Stomach (tissue), 9 donors: ENCODE data around the gene MKLN1. TPM values are rescaled to one million over a fixed set of nuclear protein-coding genes. Genes with fewer than 3 reads are reported as not detected.

Experiments
- DNase-seq, 2 donors: peaks; one replicate each; pipeline versions ENCODE4 v3.0.0 to v3.0.0-alpha.2; 2013 to 2019
- H3K27ac ChIP-seq, 5 donors: fragments of 200-600 bp in 4 of 5; sonication (generic) in 4 of 5; one replicate each; pipeline ENCODE4 v1.5.1; 2013 to 2019; ENCODE audit warnings: mild to moderate bottlenecking in 1 of 5, moderate library complexity in 1 of 5
- H3K27me3 ChIP-seq, 3 donors: fragments of 200-600 bp; sonication (generic); one replicate each; pipeline ENCODE4 v1.5.1; 2017 to 2019; ENCODE audit warnings: mixed run types in 1 of 3
- H3K36me3 ChIP-seq, 4 donors: fragments of 200-600 bp; sonication (generic); 1 replicate in 3 of 4; 2 replicates in 1 of 4; pipeline ENCODE4 v1.5.1; 2016 to 2019
- H3K4me1 ChIP-seq, 4 donors: fragments of 200-600 bp; sonication (generic); one replicate each; pipeline ENCODE4 v1.5.1; 2016 to 2019
- H3K4me3 ChIP-seq, 4 donors: fragments of 200-600 bp; sonication (generic) in 3 of 4; one replicate each; pipeline ENCODE4 v1.5.1; 2016 to 2019; ENCODE audit warnings: mild to moderate bottlenecking in 1 of 4
- H3K9me3 ChIP-seq, 4 donors: fragments of 200-600 bp; sonication (generic); one replicate each; pipeline ENCODE4 v1.5.1; 2016 to 2019
- EP300 ChIP-seq: sonication (generic); formaldehyde crosslinking; IDR thresholded peaks from one replicate; pipeline ENCODE4 v1.6.1; 2017; ENCODE audit warnings: antibody characterized with exemption
- POLR2A ChIP-seq, 4 donors: fragments of 450-650 bp; IDR thresholded peaks; one replicate each; pipeline ENCODE4 v1.6.1; 2016; ENCODE audit warnings: antibody characterized with exemption in 4 of 4, control low read depth in 2 of 4, mild to moderate bottlenecking in 1 of 4, moderate library complexity in 1 of 4
- POLR2AphosphoS5 ChIP-seq, 3 donors: sonication (generic); formaldehyde crosslinking; IDR thresholded peaks; one replicate each; pipeline ENCODE4 v1.6.1; 2016; ENCODE audit warnings: antibody characterized with exemption in 3 of 3
- WGBS, 5 donors: extraction: QIAGEN DNeasy Blood & Tissue Kit in 3 of 5; methylation state at CpG; one replicate each; pipeline versions ENCODE4 v1.1.5 to v1.1.7; 2013 to 2018; 5-methylcytosine and 5-hydroxymethylcytosine counted together
- intact Hi-C: fragments of 100-400 bp; cut with DNase I; formaldehyde crosslinking; loops from one replicate; pipeline ENCODE4 v1.15.1; 2023; ENCODE audit warnings: low total_unique reads
- polyA plus RNA-seq, 3 donors: library from polyadenylated mRNA; stranded (reverse); fragments of 200-250 nt; gene quantifications; one replicate each; pipeline ENCODE4 v1.2.3, GENCODE V29; 2013
- total RNA-seq, 5 donors: library from RNA; depleted of rRNA; stranded (reverse); fragments of >200 nt; gene quantifications; one replicate each; pipeline versions ENCODE4 v1.1.0 to v1.2.3, GENCODE V29; 2014 to 2016
- TF ChIP-seq, protein P1 (sequence below), 7 experiments: fragments of 450-650 bp in 4 of 7; fragments of 200-600 bp in 3 of 7; sonication (generic) in 3 of 7; IDR thresholded peaks; one replicate each; pipeline ENCODE4 v1.5.1; 2016 to 2019; ENCODE audit warnings: antibody characterized with exemption in 7 of 7, control low read depth in 2 of 7, mild to moderate bottlenecking in 1 of 7
- donor health status: healthy with polysubstance abuse.
- donor health status: Bipolar disorder and iron deficiency.
- donor health status: healthy.

The MKLN1 gene
- total and polyA plus RNA-seq, 8 donors: 9.4 to 147 (median 30.8) TPM

DNA sequence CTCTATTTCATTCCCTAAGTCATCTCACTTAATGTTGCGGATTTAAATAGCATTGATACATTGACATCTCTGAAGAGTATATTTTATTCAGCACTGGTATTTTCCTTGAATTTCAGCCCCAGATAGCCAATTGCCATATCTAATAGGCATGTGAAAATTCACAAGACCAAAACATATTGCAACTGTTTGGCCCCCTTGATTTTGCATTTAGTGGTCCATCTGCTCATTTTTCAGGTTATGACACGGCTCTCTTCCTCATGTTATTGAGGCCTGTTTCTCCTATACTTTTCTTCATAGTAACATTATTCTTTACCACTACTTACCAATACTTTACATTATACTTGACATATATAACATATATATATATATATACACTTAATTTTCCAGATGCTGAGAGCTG lies 43.7 kb downstream of the MKLN1 start:
- H3K4me3 ChIP-seq: no peak overlapping the region
- peaks cover 0 to 4% (median 0%) of the 10 kb centered on the region in 4 donors for H3K36me3 ChIP-seq
- TF ChIP-seq, protein P1, sequence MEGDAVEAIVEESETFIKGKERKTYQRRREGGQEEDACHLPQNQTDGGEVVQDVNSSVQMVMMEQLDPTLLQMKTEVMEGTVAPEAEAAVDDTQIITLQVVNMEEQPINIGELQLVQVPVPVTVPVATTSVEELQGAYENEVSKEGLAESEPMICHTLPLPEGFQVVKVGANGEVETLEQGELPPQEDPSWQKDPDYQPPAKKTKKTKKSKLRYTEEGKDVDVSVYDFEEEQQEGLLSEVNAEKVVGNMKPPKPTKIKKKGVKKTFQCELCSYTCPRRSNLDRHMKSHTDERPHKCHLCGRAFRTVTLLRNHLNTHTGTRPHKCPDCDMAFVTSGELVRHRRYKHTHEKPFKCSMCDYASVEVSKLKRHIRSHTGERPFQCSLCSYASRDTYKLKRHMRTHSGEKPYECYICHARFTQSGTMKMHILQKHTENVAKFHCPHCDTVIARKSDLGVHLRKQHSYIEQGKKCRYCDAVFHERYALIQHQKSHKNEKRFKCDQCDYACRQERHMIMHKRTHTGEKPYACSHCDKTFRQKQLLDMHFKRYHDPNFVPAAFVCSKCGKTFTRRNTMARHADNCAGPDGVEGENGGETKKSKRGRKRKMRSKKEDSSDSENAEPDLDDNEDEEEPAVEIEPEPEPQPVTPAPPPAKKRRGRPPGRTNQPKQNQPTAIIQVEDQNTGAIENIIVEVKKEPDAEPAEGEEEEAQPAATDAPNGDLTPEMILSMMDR (IDR thresholded peaks at IDR 0.05): no peak
- TF ChIP-seq EP300 (no peak), POLR2A (IDR thresholded peaks at IDR 0.05) (no peak), POLR2AphosphoS5 (IDR thresholded peaks at IDR 0.05) (no peak)
- intact Hi-C loops: no loop called here
- WGBS, 5 donors: 92 to 96% (median 94%) methylated on average over 2 of the region's 2 CpGs
- DNase-seq: no peak
- H3K9me3 ChIP-seq: no peaks in the 10 kb centered on the region
- no peaks in the 10 kb centered on the region for H3K27me3 ChIP-seq
- no peak overlapping the region for H3K27ac ChIP-seq
- peaks cover 3 to 80% (median 43%) of the 10 kb centered on the region in 4 donors for H3K4me1 ChIP-seq

DNA sequence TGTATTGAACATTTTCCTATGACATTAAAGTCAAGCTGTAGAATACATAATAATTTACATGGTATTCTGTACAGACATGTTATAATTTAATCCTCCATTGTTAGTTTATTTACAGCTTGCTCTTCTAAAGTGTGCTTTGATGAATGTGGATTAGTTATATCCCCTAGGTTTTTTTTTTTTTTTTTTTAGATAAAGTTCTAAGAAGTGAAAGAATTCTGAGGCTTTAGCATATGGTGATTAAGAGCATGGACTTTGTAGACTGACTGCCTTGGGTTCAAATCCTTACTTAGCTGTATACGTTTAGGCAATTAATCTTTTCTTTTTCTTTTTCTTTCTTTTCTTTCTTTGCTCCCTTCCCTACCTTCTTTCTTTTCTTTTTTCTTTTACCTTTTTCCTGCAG lies 44.9 kb downstream of the MKLN1 start:
- WGBS, 5 donors: 77 to 91% (median 79%) methylated on average over 1 of the region's 1 CpG
- no peaks in the 10 kb centered on the region for H3K9me3 ChIP-seq
- DNase-seq: no peak
- TF ChIP-seq EP300 (no peak), POLR2AphosphoS5 (IDR thresholded peaks at IDR 0.05) (no peak)
- TF ChIP-seq, protein P1 (IDR thresholded peaks at IDR 0.05): no peak
- no peak overlapping the region for H3K27ac ChIP-seq
- H3K36me3 ChIP-seq: peaks cover 0 to 4% (median 0%) of the 10 kb centered on the region in 4 donors
- no peak overlapping the region for H3K4me3 ChIP-seq
- H3K27me3 ChIP-seq: no peaks in the 10 kb centered on the region
- H3K4me1 ChIP-seq: peaks cover 0 to 68% (median 36%) of the 10 kb centered on the region in 4 donors
- intact Hi-C loops: no loop called here

DNA sequence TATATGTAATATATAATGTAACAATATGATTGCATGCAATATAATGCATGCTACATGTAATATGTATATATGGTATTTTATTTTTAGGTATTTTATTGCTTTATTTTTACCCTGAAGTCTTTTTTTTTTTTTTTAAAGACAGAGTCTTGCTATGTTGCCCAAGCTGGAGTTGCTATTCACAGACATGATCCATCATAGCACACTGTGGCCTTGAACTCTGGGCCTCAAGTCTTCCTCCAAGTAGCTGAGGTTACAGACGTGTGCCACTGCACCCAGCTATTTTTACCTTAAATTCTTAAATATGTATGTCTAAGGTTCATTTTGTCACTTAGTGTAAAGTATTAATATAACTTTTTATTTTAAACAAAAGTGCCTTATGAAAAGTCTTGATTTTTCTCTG lies 47.1 kb downstream of the MKLN1 start:
- WGBS, 5 donors: 79 to 97% (median 91%) methylated on average over 1 of the region's 1 CpG
- H3K36me3 ChIP-seq: peaks cover 0 to 9% (median 4%) of the 10 kb centered on the region in 4 donors
- H3K27ac ChIP-seq: no peak overlapping the region
- no peak overlapping the region for H3K4me3 ChIP-seq
- peaks cover 0 to 50% (median 25%) of the 10 kb centered on the region in 4 donors for H3K4me1 ChIP-seq
- intact Hi-C loops: no loop called here
- H3K27me3 ChIP-seq: no peaks in the 10 kb centered on the region
- DNase-seq: no peak
- no peak for TF ChIP-seq POLR2A (IDR thresholded peaks at IDR 0.05)
- no peaks in the 10 kb centered on the region for H3K9me3 ChIP-seq

DNA sequence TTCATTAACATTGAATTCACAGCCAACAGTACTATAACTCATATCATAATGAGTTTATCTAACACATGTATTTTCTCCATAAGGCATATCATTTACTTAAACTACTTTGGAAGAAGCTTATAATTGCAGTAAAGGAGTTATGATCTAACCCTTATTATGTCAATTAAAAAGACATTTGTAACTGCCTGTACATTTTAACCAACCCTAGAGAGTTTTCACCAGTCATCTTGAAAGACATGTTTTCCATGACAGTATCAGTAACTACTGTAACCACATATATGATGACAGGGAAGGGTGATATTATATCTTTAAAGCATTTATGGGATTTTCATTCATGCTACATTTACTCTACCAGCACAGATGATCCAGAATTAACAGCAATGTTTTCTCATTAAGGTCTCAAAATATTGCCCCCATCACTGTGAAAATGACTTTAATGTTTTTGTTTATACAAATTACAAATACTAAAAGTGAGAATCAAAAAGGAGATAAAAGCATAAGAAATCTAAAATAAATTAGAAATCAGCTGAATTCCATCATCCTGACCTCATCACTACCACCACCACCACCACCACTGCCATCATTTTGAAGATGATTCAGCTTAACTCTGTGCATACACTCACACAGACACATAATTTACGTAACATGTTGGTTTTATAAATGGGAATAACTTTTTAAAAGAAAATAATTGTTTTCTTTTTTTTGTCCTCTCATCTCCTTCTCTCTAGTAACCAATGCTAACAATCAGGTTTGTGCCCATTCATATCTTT lies 53.6 kb downstream of the MKLN1 start:
- WGBS, 5 donors: 95 to 100% (median 98%) methylated on average over 1 of the region's 1 CpG
- no peak overlapping the region for H3K27ac ChIP-seq
- intact Hi-C loops: no loop called here
- H3K4me3 ChIP-seq: no peak overlapping the region
- H3K27me3 ChIP-seq: no peaks in the 10 kb centered on the region
- H3K36me3 ChIP-seq: peaks cover 0 to 9% (median 3%) of the 10 kb centered on the region in 4 donors
- TF ChIP-seq EP300 (no peak), POLR2A (IDR thresholded peaks at IDR 0.05) (no peak), POLR2AphosphoS5 (IDR thresholded peaks at IDR 0.05) (no peak)
- TF ChIP-seq, protein P1 (IDR thresholded peaks at IDR 0.05): no peak
- peaks cover 0 to 35% (median 16%) of the 10 kb centered on the region in 4 donors for H3K4me1 ChIP-seq
- DNase-seq: no peak
- H3K9me3 ChIP-seq: no peaks in the 10 kb centered on the region
